HG03342 (cell line): Measurements from ENCODE around the gene SLC35E2B.
"Not testable (repeated sequence)": the region's sequence is repeated elsewhere in the genome, so short reads cannot be mapped to it uniquely, and the experiment has no call there.

Experiments
- ATAC-seq: cut with Tn5 transposase; IDR thresholded peaks from one replicate; pipeline ENCODE4 v1.9.1; 2021; ENCODE audit warnings: mild to moderate bottlenecking, moderate library complexity; ENCODE audit not compliant: unreplicated experiment

SLC35E2B gene

GRCh38 chr1:1647567-1648241 is 44.9 kb downstream of the SLC35E2B start:
- not testable (repeated sequence) for ATAC-seq

GRCh38 chr1:1646326-1646725 is 46.3 kb downstream of the SLC35E2B start:
- not testable (repeated sequence) for ATAC-seq

- not testable (repeated sequence) for ATAC-seq
Measured at GRCh38 chr1:1640711-1641461, 51.7 kb downstream of the SLC35E2B start.

DNA sequence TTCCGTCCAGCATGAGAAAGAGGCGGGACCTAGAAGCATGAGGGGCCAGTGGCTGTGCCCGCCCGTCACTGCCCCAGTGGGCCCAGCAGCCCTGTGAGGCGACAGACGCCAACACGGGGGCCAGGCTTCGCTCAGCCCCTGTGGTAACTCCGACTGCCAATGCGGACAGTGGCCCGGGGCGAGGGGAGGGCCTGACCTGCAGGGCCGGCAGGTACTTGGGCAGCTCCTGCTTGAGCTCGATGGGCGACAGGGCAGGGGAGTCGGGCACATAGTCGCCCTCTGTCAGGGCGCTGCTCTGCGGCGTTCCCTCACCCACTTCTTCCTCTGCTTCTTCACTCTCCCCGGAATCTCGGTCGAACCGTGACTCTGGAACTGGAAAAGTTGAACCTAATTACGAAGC is 52.5 kb downstream of the SLC35E2B start:
- not testable (repeated sequence) for ATAC-seq

DNA sequence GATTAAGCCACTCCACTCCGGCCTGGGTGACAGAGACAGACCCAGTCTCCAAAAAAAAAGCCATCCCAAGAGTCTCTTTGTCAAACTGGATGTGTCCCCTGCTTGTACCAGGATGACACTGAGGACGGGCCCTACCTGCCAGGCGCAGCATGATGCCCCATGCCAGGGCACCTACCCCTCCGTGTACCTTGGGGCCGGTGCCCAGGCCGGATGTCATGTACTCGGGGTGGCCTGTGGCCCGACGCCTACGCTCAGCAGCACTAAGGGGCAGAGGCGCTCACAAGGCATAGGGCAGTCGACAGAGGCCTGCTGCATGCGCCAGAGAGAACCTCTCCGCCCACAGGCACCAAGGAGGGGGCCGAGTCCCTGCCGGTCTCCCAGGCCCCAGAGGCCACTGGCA is 53.2 kb downstream of the SLC35E2B start:
- ATAC-seq = not testable (repeated sequence)

DNA sequence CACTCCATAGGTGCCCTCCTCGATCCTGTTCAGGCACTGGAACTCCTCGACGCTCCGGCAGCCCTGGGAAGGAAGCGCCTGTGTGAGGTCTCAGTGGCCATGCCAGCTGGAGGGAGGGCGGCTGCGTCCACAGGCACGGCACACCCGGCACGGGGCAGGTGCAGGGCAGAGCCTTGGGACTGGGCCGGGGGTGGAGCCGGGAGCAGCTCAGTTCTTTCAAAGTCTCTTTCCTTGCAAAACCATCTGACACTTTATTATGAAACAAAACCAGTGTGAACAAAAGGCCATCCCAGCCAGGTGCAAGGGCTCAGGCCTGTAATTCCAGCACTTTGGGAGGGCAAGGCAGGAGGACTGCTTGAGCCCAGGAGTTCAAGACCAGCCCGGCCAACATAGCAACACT is 54.1 kb downstream of the SLC35E2B start:
- ATAC-seq = not testable (repeated sequence)

DNA sequence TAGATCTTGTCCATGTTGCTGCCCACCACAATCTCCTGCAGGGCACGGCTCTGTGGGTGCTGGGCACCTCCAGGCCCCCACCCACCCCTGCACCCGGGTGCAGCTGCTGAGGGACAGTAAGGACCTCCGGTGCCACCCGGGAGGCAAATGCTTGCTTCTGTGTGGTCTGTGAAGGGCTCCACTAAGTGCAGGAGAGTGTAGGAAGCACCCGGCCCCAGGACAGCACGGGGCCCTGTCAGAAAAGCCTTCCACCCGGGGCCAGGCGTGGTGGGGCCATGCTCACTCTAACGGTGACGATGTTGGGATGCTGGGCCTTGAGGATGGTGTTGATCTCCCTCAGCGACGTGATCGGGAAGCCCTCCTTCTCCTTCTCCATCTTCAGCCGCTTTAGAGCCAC is 55.1 kb downstream of the SLC35E2B start:
- not testable (repeated sequence) for ATAC-seq

DNA sequence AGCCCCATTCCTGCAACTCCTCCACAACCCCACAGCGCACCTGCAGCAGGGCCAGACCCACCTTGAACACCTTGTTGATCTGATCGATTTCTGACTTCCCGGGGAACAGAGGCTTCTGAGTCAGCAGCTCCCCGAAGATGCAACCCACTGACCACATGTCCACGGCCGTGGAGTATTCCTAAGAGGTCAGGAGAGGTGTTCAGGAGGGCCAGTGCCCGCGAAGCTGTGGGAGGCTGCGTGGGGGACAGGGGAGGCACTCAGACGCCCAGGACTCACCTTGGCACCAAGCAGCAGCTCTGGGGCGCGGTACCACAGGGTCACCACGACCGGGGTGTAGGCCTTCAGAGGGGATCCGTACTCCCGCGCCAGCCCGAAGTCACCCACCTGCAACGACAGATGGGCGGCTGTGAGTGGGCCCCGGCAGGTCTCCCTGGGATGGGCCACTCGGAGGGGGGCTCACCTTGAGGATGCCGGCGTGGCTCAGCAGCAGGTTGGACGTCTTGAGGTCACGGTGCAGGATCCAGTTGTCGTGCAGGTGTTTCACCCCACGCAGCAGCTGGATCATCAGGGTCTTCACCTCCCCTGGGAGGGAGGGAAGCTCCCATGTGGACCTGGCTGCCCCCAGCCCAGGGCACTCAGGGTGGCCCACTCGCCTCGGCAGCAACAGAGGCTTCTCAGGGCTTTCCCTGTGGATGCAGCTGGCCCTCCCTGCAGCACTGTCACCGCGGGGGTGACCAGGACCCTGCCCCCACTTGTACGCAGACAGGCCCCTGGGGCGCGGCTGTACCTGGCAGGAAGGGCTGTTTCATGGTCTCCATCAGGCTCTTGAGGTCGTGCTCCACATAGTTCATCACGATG is 55.7 kb downstream of the SLC35E2B start:
- ATAC-seq = not testable (repeated sequence)

DNA sequence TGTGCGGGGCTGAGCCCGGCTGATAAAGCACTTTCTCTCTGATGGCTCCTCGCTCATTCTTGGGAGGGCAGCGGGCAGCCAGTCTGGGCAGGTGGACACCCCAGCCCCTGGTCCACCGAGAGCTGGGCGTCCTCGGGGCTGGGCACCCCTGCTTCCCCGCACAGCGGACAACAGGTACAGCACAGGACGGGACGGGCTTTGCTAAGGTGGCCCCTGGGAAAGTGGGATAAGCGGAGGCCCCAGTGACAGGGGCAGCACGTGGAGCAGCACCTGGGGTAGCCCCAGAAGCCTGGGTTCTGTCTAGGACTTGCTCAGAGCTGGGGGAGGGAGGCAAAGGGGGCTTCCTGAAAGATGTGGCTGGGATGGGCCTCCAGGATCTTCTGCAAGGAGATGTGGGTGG is 58.0 kb downstream of the SLC35E2B start:
- ATAC-seq = not testable (repeated sequence)

DNA sequence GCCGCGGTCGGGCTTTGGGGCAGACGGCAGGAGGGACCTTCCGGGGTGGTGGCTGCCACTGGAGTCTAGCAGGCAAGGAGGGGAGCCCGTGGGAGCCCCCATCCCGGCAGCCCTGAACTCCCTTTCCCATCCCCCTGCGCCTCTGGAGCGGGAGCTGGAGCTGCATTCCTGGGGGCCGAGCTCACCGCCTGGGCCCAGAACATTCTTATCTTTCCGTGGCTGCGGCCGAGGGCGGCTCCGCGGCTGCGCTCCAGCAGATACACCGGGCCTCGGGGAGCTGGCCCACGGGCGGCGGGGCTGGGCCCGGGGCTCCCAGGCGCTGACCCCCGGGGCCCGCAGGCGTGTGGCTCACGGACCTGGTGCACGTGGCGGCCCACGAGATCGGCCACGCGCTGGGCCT is 59.2 kb downstream of the SLC35E2B start:
- not testable (repeated sequence) for ATAC-seq

- no peak for ATAC-seq
Measured at GRCh38 chr1:1631782-1632420, 60.7 kb downstream of the SLC35E2B start, which contains the start of gene MMP23B. Gene MMP23B, plus strand, starts transcription at chr1:1632173. Its CDS starts 46 bp downstream, at chr1:1632219.

DNA sequence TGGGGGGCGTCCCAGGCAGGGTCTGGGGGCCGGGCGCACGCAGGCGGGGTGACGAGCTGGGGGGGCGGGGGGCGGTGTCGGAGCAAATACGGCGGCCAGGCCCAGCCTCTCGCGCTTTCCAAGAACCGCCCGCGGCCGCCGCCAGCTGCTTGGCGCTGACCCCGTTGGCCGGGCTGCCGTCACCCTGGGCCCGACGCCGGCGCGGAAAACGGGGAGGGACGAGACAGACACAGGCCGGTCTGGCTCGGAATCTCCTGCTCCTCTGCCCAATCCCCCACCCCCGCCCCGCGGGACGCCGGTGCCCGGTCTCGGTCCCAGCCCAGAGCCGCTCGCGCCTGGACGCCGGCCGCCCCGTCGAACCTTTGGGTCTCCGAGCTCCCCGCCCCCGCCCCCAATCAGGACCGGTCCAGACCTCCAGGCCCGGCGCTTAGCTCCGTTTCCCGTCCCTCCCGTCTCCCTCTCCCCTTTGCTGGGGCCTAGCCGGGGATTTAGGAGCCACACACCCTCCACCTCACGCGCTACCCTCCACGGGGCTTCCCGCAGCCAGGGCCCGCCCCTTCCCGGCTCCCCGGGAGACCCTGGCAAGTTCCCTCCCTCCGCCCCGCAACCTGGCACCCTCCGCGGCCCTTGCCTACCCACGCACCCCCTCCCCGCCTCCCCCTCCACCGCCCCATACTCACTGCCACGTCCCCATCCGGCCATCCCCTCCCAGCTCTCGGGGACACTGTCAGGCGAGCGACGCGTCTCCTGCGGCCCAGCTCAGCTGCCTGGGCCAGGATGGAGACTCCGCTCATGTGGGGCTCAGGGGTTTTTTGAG is 61.4 kb downstream of the SLC35E2B start:
- no peak for ATAC-seq

DNA sequence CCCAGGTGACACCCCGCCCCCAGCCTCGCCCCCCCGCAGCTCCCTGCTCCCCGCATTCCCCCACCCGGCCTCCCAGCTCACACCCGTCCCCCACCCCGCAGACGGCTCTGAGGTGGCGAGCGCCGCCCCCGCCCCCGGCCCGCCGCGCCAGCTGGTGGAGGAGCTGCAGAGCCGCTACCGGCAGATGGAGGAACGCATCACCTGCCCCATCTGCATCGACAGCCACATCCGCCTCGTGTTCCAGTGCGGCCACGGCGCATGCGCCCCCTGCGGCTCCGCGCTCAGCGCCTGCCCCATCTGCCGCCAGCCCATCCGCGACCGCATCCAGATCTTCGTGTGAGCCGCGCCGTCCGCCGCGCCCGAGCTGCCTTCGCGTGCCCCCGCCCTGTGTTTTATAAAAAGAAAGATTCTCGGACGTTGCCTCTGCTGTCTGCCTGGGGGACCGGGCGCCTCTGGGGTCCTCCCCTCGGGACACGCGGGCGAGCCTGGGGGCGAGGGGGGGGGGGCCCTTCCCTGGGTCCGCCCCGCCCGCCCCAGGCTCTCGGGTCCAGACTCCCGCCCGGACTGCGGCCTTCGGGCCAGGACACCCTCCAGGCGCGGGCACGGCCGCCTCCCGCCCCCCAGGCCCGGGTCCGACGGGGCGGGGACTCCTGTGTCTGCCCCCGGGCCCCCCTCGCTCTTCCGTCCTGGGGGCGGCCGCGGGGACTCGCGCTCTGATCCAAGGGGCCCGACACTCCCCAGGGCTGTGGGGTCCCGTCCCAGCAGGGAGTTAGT is 62.2 kb downstream of the SLC35E2B start:
- ATAC-seq = peak; percentile 59

DNA sequence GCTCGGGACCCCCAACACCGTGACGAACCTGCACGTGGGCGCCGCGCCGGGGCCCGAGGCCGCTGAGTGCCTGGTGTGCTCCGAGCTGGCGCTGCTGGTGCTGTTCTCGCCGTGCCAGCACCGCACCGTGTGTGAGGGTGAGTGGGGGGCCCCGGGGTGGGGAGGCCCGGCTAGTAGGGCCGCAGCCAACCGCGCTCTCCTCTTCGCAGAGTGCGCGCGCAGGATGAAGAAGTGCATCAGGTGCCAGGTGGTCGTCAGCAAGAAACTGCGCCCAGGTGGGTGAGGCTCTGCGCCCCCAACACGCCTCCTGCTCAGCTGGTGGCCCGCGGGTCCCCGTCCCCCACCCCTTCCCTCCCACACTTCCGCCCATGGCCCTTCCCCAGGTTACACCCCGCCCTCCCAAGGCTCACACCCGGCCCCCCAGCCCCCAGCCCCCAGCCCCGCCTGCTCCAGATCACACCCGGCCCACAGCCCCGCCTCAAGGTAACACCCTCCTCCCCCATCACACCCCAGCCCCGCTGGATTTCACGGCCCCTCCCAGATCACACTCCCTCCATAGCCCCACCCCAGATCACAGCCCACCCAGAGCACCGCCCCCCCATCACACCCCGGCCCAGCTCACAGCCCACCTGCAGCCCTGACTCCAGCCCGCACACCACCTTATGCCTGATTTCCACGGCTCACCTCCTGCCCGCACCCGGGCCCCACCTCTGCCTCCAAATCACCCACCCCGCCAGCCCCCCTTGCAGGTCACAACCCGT is 63.0 kb downstream of the SLC35E2B start:
- ATAC-seq = no peak

- no peak for ATAC-seq
Measured at GRCh38 chr1:1628754-1629429, 63.7 kb downstream of the SLC35E2B start.

DNA sequence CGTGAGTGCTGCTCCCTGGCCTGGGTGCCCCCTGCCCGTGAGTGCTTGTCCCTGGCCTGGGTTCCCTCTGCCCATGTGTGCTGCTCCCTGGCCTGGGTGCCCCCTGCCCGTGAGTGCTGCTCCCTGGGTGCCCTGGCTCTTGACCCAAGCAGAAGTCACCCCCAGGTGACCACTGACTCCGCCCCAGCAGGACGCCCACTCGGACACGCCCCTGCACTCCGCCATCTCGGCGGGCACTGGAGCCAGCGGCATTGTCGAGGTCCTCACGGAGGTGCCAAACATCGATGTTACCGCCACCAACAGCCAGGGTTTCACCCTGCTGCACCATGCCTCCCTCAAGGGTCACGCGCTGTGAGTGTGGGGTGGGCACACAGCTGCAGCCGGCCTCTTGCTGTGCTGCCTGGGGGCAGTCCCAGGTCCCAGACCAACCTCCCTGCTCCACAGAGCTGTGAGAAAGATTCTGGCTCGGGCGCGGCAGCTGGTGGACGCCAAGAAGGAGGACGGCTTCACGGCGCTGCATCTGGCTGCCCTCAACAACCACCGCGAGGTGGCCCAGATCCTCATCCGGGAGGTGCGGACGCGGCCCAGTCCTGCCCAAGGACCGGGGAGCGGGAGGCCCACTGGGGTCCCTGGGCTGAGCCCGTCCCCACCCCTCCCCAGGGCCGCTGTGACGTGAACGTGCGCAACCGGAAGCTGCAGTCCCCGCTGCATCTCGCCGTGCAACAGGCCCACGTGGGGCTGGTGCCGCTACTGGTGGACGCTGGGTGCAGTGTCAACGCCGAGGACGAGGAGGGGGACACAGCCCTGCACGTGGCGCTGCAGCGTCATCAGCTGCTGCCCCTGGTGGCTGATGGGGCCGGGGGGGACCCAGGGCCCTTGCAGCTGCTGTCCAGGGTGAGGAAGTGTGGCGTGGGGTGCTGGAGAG is 64.5 kb downstream of the SLC35E2B start:
- ATAC-seq = no peak
